ENCODE results near the gene CA11. TPM values are rescaled to one million over a fixed set of nuclear protein-coding genes. Genes with fewer than 3 reads are reported as not detected.

CA11 gene
- total RNA-seq, 1 donor from 2014 or later, result 7.9 TPM

DNA sequence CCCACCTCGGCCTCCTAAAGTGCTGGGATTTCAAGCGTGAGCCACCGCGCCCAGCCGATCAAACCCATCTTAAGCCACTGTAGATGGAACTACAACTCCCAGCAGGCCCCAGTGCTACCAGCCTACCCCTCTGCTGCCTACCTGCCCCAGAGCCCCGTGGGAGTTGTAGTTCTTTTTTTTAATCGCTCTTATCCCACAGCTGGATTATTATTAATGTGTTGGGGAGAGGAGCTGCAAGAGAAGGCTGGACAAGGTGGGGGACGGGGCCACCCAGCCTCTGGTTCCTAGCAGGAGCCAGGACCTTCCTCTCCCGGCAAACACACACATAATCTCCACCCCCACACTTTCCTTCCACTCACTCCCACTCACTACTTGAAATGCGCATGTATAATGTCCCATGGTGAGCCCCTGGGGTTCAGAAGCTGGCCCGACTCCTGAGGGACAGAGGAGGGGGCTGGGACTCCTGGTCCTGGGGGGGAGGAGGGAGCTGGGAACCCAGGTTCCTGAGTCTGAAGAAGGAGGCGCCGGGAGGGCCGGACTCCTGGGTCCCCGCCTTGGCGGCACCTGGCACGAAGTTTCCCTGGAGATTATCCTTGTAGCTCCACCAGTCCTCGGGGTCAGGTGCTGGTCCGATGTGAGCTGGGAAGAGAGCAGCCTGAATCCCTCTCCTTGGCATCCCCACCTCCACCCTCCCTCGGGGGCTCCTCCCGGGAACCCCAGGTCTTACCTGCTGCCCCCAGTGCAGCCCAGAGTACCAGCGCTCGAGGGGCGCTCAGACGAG, 958 bp downstream of the CA11 start:
- DNase-seq (ENCODE audit: extremely low spot score in 2 of 2), result no peak

GRCh38 chr19:48644355-48644754, 1.6 kb downstream of the CA11 start:
- H3K4me1 ChIP-seq, result peaks cover 16% of the 10 kb centered on the region
- peak overlapping the region; percentile 56 to 64 for H3K4me3 ChIP-seq
- H3K9me3 ChIP-seq, result no peaks in the 10 kb centered on the region
- no peaks in the 10 kb centered on the region for H3K36me3 ChIP-seq
- no peaks in the 10 kb centered on the region for H3K27me3 ChIP-seq
- TF ChIP-seq POLR2A (IDR thresholded peaks at IDR 0.05) (no peak), POLR2AphosphoS5 (IDR thresholded peaks at IDR 0.05; ENCODE audit: insufficient read depth in 1 of 2, low read depth in 1 of 2) (no peak), CTCF (IDR thresholded peaks at IDR 0.05) (no peak)
- peak overlapping the region; percentile 96 for H3K27ac ChIP-seq
- no peak for DNase-seq (ENCODE audit: extremely low spot score in 2 of 2)
- intact Hi-C loops (cut with DNase I), result no loop called here

More for the DNA sequence above, 958 bp downstream of the CA11 start:
- Histone ChIP-seq H3K4me1 (peaks cover 16% of the 10 kb centered on the region), H3K27me3 (no peaks in the 10 kb centered on the region), H3K4me3 (peak overlapping the region; percentile 56 to 64), H3K27ac (peak overlapping the region; percentile 96), H3K9me3 (no peaks in the 10 kb centered on the region), H3K36me3 (no peaks in the 10 kb centered on the region)
- intact Hi-C loops (cut with DNase I), result loop anchor here (5.0 kb wide), 2 partner anchors 62 to 137 kb away; no protein-coding TSS in a partner anchor
- peak in 1 of 2 donors; percentile 8 for TF ChIP-seq POLR2A (IDR thresholded peaks at IDR 0.05)
- TF ChIP-seq CTCF (IDR thresholded peaks at IDR 0.05), result no peak
- peak; percentile 57 to 92 for TF ChIP-seq POLR2AphosphoS5 (IDR thresholded peaks at IDR 0.05; ENCODE audit: insufficient read depth in 1 of 2, low read depth in 1 of 2)

DNA sequence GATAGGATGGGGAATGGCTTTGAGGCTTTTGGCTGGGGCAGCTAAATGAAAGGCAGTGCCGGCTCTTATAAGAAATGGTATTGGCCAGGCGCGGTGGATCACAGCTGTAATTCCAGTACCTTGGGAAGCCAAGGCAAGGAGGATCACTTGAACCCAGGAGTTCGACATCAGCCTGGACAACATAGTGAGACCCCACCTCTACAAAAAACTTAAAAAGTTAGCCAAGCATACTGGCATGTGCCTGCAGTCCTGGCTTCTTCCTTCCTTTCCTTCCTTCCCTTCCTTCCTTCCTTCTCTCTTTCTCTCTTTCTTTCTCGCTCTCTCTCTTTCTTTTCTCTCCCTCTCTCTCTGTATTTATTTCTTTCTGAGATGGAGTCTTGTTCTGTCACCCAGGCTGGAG, 3.1 kb downstream of the CA11 start:
- no peaks in the 10 kb centered on the region for H3K9me3 ChIP-seq
- no peak for TF ChIP-seq POLR2A (IDR thresholded peaks at IDR 0.05)
- TF ChIP-seq POLR2AphosphoS5 (IDR thresholded peaks at IDR 0.05; ENCODE audit: insufficient read depth in 1 of 2, low read depth in 1 of 2), result no peak
- TF ChIP-seq CTCF (IDR thresholded peaks at IDR 0.05), result no peak
- DNase-seq (ENCODE audit: extremely low spot score in 2 of 2), result no peak
- H3K27me3 ChIP-seq, result no peaks in the 10 kb centered on the region
- H3K27ac ChIP-seq, result no peak overlapping the region
- peaks cover 27% of the 10 kb centered on the region for H3K4me1 ChIP-seq
- intact Hi-C loops (cut with DNase I), result no loop called here
- no peaks in the 10 kb centered on the region for H3K36me3 ChIP-seq
- no peak overlapping the region for H3K4me3 ChIP-seq

DNA sequence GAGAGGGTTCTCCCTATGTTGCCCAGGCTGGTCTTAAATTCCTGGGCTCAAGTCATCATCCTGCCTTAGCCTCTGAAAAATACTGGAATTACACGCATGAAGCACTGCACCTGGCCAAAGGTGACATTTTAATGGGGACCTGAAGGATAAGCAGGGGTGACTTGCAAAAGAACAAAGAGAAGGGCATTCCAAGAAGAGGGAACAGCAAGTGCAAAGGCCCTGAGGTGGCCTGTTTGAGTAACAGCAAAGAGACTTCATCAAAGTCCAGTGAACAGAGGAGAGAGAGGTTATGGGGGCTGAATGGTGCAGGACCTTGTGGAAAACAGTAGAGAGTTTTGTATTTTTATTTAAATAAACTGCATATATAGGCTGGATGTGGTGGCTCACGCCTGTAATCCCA, 4.1 kb downstream of the CA11 start:
- Histone ChIP-seq H3K4me1 (peaks cover 30% of the 10 kb centered on the region), H3K36me3 (no peaks in the 10 kb centered on the region), H3K27me3 (no peaks in the 10 kb centered on the region), H3K9me3 (no peaks in the 10 kb centered on the region), H3K27ac (no peak overlapping the region), H3K4me3 (no peak overlapping the region)
- no peak for TF ChIP-seq POLR2A (IDR thresholded peaks at IDR 0.05)
- no peak for TF ChIP-seq CTCF (IDR thresholded peaks at IDR 0.05)
- no peak for TF ChIP-seq POLR2AphosphoS5 (IDR thresholded peaks at IDR 0.05; ENCODE audit: insufficient read depth in 1 of 2, low read depth in 1 of 2)
- intact Hi-C loops (cut with DNase I), result no loop called here
- DNase-seq (ENCODE audit: extremely low spot score in 2 of 2), result no peak

Data from vagina (tissue), 2 donors.